NCI-H345 treated with DMSO at 0.1 percent for 48 hours (cell line): ENCODE measurements around the gene SRGAP3.

ENCODE experiments used
- DNase-seq: peaks from one replicate; lab custom pipeline; 2025; ENCODE audit not compliant: unreplicated experiment; lab: John Stamatoyannopoulos, UW

SRGAP3 gene

DNA sequence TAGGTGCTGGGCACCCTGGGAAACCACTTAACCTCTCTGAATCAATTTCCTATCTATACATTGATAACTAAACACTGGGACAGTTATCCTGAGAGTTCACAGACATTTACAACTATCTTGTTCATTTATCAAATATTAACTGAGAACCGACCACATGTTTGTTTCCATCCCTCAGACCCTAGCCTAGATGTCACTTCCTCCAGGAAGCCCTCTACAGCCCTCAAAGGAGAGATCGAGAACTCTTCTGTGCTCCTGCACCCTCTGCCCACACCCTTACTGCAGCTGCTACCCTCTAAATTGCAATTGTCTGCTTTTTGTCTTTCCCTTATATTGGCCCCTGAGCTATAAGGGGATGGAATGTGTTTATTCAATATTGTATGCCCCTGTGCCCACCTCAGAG lies 46.1 kb downstream of the SRGAP3 start:
- DNase-seq: no peak

- no peak for DNase-seq
These were observed 46.9 kb downstream of the SRGAP3 start for GRCh38 chr3:9202546-9202945.

DNA sequence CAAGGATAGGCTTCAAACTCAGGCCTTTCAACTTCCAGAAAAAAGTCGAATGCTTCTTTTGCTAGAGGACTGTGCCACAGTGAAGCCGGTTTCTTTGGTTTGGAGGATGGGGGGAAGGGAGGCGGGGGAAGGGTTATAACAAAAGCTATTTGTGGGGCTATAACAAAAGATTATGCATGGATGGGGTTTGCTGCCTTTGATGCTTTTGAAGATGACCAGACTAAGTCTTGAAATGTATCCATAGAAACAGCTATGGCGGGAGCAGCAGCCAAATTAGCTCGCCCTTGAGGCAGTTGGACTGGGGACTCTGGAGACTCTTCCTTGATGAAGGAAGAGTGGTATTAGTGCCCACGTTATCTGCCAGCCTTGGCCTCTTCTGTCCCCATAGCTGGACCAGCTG lies 47.5 kb downstream of the SRGAP3 start:
- DNase-seq: no peak

- DNase-seq: no peak
These were observed 48.2 kb downstream of the SRGAP3 start for GRCh38 chr3:9201266-9201665.

DNA sequence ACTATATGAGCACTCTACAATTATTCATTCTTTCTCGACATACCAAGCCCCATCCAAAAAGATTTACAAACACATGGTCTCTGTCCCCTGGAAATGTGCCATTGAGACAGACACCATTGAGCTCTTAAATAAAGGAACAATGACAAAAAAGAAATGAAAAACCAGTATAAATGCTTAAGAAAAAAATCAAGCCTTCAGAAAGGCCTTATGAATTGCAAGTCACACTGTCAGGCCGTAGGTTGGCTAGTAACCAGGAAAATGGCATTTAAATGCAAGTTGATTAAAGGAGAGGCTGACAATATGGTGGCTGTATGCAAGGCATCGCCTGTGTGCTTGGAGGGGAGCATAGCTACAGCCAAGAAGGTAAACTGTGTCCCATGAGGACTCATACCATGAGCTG lies 49.7 kb downstream of the SRGAP3 start:
- no peak for DNase-seq

GRCh38 chr3:9198899-9199335 lies 50.5 kb downstream of the SRGAP3 start:
- no peak for DNase-seq

- no peak for DNase-seq
These were observed 51.2 kb downstream of the SRGAP3 start for GRCh38 chr3:9198261-9198660.

DNA sequence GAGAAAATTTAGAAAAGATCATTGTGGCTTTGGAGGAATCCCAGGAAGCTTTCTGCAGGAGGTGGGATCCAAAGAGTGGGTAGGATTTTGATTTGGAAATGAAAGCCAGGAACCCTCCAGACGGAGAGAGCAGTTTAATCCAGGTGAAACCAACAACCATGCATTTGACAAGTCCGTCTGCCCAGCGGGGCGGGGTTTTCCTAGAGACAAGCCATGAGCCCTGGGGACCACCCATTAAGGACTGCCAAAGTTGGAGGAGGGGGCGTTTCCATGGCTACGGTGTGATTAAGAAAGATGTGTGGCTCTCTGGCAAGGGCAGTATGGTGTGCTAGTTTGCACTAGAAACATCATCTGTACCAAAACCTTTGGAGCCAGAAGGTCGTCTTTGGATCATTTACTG lies 53.4 kb downstream of the SRGAP3 start:
- DNase-seq: no peak

GRCh38 chr3:9195390-9195789 lies 54.1 kb downstream of the SRGAP3 start:
- no peak for DNase-seq

DNA sequence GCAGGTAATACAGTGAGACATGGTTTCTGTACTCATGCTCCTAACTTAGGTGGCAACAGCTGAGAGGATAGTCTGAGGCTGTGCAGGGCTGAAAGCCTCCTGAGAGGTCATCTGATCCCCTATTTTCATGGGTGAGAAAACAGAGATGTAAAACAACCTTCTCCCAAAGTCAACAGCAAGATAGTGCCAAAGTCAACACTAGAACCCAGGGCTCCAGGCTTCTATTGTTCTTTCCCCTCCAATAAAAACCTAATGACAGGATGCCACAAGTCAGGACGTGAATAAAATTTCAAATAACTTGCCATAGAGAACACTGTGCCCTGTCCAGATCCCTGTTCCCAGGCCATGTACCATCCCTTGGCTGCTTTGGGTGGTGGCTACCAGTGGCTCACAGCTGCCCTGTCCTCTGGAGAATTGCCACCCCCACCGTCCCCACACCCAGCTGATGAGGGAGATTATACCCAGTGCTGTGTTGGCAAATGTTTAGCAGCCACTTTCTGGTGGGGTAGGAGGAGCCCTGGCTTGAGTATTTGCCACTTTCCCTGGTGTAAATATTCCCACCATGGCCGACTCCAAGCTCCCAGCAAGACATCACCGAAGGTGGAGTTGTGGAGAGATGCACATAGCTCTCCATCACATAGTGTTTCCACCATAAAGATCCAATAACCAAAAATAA lies 54.8 kb downstream of the SRGAP3 start:
- peak; percentile 81 for DNase-seq

DNA sequence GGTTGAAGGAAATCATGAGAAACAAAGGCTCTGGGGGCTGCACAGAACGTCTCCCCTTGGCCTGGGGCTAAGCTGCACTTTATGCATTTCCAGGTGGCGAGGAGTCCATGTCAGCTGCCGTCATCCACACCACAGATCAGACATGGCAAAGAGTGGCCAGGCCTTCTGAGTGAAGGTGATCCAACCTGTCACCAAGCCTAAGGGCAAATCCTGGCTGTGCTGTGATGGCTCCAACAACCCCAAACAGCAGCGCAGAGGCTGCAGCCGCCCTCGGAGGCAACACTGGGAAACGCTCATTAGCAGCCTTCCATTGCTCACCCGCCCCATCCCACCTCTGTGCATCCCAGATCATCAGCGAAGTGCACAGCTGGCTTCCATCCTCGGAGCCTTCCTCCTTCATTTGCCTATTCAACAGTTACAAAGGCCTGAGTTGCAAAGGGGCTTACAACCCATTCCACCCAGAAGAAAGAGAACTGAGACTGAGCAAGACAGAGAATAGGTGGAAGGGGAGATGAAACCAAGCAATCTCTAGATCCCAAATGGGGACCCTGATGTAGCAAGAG lies 55.7 kb downstream of the SRGAP3 start:
- DNase-seq: no peak

GRCh38 chr3:9193211-9193610 lies 56.2 kb downstream of the SRGAP3 start:
- no peak for DNase-seq

GRCh38 chr3:9192248-9193025 lies 57.0 kb downstream of the SRGAP3 start:
- no peak for DNase-seq

DNA sequence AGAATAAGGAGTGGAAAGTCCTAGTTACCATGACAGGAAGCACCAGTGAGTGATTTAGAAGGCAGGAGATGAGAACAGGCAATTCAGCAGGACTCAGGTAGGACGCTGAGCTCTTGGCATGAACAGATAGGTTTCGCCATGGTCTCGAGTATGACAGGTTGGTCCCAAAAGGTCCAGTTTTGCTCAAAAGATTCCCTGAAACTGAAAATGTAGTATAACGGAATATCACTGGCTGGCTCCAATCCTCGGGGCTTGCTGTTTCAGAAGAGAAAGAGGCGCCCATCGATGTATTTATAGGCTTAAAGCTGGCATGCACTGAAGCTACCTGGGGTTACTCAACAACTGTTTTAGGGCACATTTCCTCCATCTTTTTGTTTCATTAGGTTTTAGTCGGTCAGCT lies 59.2 kb downstream of the SRGAP3 start:
- no peak for DNase-seq

- DNase-seq: no peak
These were observed 60.9 kb downstream of the SRGAP3 start for GRCh38 chr3:9188583-9188982.

DNA sequence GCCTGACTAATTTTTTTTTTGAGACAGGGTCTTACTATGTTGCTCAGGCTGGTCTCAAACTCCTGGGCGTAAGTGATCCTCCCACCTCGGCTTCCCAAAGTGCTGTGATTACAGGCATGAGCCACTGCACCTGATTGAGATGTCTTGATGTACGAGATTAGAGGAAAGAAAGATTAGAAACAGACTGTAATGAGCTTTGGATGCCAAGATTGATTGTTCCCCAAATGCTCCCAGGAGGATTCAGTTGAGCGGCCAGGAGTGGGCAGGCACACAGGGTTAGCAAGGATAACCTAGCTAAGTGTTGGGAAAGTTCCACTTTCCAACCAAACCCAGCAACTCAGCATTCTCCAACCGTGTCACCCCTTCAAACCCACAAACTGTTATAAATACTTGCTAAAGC lies 63.7 kb downstream of the SRGAP3 start:
- no peak for DNase-seq

- DNase-seq: no peak
These were observed 64.4 kb downstream of the SRGAP3 start for GRCh38 chr3:9185046-9185445.

- DNase-seq: no peak
These were observed 65.0 kb downstream of the SRGAP3 start for GRCh38 chr3:9184461-9184835.

DNA sequence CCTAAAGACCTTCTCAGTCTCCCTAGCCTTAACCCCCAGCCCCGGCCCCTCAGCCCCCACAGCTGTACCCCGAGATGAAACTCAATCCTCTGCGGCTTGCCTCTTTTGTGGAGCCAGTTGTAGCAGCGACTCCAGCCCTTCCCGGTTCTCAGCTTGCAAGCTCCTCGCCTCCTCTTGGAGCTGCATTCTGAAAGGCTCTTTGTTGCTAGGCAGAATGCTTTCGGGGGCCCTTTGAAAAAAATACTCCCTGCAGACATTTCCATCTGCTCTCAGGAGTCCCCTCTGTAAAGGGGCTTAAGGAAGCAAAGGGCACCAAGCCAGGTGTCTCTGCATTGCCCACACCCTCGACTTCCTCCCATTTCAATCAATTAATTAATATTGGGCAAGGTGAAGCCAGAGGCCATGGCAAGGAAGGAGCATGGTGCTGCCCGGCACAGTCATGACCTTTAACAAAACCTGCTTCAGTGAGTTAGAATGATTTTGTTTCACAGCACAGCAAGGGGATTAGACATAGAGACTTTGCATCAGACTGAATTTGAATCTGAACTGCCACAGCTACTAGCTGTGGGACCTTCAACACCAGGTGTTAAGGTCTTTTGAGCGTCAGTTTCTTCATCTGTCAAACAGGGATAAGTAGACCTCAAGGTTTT lies 65.5 kb downstream of the SRGAP3 start:
- DNase-seq: no peak

DNA sequence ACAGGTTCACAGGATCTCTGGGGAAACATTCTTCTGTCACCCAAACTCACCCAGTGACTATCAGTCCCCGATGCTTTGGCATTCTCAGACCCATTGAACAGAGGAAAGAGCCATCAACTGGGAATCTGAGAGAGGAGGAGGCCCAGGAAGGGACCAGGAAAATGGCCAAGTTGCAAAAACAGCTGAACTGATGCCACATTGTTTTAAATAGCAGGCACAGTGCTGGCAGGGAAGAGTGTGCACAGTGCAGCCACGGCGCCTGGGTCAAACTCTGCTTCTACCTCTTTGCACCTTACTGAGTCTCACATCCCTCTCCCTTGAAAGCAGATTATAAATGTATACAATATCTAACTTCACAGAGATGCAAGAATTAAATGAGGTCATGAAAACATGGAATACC lies 66.4 kb downstream of the SRGAP3 start:
- no peak for DNase-seq

GRCh38 chr3:9180764-9181117 lies 68.7 kb downstream of the SRGAP3 start:
- DNase-seq: no peak
